HG02852 (cell line): ENCODE measurements around the gene DNAH17.

Source experiments
- ATAC-seq: cut with Tn5 transposase; IDR thresholded peaks from one replicate; pipeline ENCODE4 v1.9.1; 2021; ENCODE audit warnings: mild to moderate bottlenecking, moderate library complexity; ENCODE audit not compliant: unreplicated experiment

The DNAH17 gene

DNA sequence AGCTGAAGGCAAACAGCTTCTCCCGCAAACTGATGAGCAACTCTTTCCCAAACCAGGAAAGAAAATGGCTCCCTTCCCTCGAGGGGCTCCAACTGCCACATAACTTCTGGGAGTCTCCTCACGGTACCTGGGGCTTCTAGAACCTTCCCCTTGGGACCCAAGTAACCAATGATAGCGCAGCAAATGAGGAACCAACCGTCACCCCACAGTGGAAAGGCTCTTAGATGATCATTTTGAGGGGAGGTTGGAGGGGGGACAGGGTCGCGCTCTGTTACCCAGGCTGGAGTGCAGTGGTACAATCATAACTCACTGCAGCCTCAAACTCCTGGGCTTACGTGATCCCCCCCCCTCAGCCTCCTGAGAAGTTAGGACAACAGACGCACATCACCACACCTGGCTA lies at the start of gene DNAH17:
TSS of gene DNAH17 (minus strand) at position 101 of the 400 bp plus-strand sequence. CDS start 2,339 bp downstream, outside the sequence.
- no peak for ATAC-seq

GRCh38 chr17:78624324-78625151 lies 47.3 kb upstream of the DNAH17 start:
- ATAC-seq, result no peak

DNA sequence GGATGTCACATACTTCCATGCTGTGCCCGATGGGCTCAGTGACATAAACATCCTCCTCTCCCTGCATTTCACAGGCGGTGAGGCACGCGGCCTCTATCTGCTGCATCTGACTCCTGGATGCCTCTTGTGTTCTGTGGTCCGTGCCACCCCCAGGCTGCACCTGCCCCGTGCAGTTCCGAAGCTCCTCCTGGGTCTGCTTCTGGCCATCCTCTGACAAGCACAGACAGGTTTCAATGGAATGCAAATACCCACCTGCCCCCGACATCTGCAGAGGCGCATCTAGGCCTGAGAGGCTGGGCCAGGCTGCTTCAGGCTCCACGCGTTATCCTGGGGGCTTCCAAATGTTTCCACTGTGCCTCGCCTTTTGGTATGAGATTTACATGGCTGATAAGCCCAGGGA lies 46.3 kb upstream of the DNAH17 start:
- ATAC-seq, result no peak

- ATAC-seq, result no peak
These were observed 45.5 kb upstream of the DNAH17 start for GRCh38 chr17:78622491-78623265.

DNA sequence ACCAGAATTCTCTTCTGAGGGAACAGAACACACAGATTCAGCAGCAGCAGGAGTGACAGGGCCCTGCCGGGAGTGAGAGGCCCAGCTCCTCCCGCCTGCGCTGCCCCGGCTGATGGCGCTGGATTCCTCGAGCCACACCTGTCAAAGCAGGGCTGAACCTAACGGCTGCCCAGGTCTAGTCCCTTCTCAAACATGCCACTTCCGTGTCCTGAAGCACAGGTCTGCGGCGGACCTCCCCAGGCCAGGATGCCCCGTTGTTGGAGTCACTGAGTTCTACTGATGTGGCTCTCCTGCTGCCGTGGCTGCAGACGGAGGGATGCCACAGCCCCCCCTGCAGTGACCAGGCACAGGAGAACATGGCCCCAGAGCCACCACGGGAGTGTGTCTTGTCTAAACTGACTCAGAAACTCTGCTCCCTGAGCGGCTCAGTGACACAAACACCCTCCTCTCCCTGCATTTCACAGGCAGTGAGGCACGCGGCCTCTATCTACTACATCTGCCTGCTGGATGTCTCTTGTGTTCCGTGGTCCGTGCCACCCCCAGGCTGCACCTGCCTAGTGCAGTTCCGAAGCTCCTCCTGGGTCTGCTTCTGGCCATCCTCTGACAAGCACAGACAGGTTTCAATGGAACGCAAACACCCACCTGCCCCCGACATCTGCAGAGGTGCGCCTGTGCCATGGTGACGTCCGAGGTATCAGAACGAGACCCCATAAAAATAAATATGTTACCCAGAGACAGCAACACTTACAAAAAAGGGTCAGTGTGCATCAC lies 44.7 kb upstream of the DNAH17 start:
- ATAC-seq, result no peak

DNA sequence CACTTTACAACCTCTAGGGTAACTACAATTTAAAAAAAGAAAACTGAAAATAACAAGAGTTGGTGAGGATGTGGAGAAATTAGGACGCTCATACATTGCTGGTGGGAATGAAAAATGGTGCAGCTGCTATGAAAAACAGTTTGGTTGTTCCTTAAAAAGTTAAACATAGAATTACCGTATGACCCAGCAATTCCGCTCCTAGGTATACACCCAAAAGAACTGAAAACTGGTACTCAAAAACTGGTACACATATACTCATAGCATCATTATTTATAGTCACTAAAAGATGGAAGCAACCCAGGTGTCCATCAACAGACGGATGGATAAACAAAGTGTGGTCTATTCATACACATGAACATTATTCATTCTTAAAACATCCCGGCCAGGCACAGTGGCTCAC lies 42.9 kb upstream of the DNAH17 start:
- no peak for ATAC-seq

DNA sequence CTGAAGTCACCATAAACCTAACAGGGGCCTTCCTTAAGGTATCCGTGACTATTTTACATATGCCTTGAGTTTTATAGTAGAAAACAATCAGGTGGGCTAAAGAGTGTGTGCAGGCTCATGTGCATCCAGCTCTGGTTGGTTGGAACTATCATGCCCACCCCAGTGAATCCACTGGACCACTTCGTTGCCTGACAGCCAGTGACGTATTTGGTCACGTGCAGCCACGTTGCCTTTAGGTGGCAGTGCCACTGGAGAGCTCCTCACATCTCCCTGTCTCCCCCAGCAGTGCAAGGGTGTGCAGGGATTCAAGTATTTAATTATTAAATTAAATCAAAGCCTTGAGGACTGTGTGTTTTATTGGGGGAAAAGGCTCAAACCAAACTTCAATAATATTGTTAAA lies 42.1 kb upstream of the DNAH17 start:
- no peak for ATAC-seq

GRCh38 chr17:78618264-78619066 lies 41.3 kb upstream of the DNAH17 start:
- no peak for ATAC-seq

- ATAC-seq, result no peak
These were observed 40.4 kb upstream of the DNAH17 start for GRCh38 chr17:78617511-78618061.

- no peak for ATAC-seq
These were observed 39.8 kb upstream of the DNAH17 start for GRCh38 chr17:78616946-78617345.

- ATAC-seq, result no peak
These were observed 38.4 kb upstream of the DNAH17 start for GRCh38 chr17:78615631-78616030.

GRCh38 chr17:78613416-78613815 lies 36.2 kb upstream of the DNAH17 start:
- ATAC-seq, result no peak

- no peak for ATAC-seq
These were observed 34.4 kb upstream of the DNAH17 start for GRCh38 chr17:78611607-78612006.

- no peak for ATAC-seq
These were observed 33.8 kb upstream of the DNAH17 start for GRCh38 chr17:78610951-78611511.

GRCh38 chr17:78609191-78609641 lies 32.0 kb upstream of the DNAH17 start:
- no peak for ATAC-seq

GRCh38 chr17:78608804-78609186 lies 31.6 kb upstream of the DNAH17 start:
- ATAC-seq, result no peak

GRCh38 chr17:78608122-78608803 lies 31.1 kb upstream of the DNAH17 start:
- ATAC-seq, result no peak

GRCh38 chr17:78607038-78607437 lies 29.8 kb upstream of the DNAH17 start:
- ATAC-seq, result no peak

DNA sequence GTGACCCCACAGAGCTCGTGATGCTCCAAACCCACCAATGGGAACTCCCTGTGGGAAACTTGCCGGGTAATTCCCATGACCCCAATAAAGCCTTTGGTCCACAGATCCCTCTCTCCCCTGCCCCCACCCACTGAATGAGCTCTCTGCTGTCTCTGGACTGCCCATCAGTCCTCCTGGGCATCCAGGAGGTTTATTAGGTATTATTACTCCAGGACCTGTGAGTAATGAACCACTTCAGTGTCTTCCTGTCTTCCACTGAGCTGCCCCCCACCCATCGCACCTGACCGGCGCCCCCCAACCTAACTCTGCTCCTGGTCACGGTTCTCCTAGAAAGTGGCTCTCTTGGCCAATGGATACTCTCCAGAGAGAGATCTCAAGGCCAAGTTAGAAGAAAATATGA lies 28.7 kb upstream of the DNAH17 start:
- no peak for ATAC-seq
